RWPE2 (cell line): ENCODE measurements around the gene TTC39B.

ENCODE experiments used
- ATAC-seq: fragments of 200-7000 bp; cut with Tn5 transposase; 3 replicates; pipeline ENCODE4 v1.9.1; 2021; ENCODE audit warnings: low read depth
- DNase-seq: peaks from one replicate; pipeline ENCODE4 v3.0.0-alpha.2; 2020; ENCODE audit warnings: low spot score
- H3K27ac ChIP-seq: fragments of 450-650 bp; 2 replicates; pipeline ENCODE4 v1.5.1; 2017; ENCODE audit warnings: mild to moderate bottlenecking; ENCODE audit not compliant: poor library complexity, severe bottlenecking
- H3K27me3 ChIP-seq: fragments of 250-450 bp; sonication (Bioruptor Pico); 2 replicates; pipeline ENCODE4 v1.5.1; 2021; ENCODE audit warnings: mild to moderate bottlenecking, moderate library complexity; ENCODE audit not compliant: insufficient read depth, poor library complexity, severe bottlenecking
- H3K36me3 ChIP-seq: fragments of 250-450 bp; sonication (Bioruptor Pico); 2 replicates; pipeline ENCODE4 v1.5.1; 2020; ENCODE audit warnings: low read depth, mild to moderate bottlenecking, moderate library complexity
- H3K4me1 ChIP-seq: fragments of 250-450 bp; sonication (Bioruptor Pico); 2 replicates; pipeline ENCODE4 v1.5.1; 2021; ENCODE audit warnings: mild to moderate bottlenecking, moderate library complexity; ENCODE audit not compliant: insufficient read depth, poor library complexity, severe bottlenecking
- H3K4me3 ChIP-seq: fragments of 250-450 bp; sonication (Bioruptor Pico); 2 replicates; pipeline ENCODE4 v1.5.1; 2021; ENCODE audit warnings: mild to moderate bottlenecking, moderate library complexity; ENCODE audit not compliant: severe bottlenecking
- H3K9me3 ChIP-seq: fragments of 250-450 bp; sonication (Bioruptor Pico); 2 replicates; pipeline ENCODE4 v1.5.1; 2021; ENCODE audit warnings: mild to moderate bottlenecking, moderate library complexity; ENCODE audit not compliant: severe bottlenecking
- TF ChIP-seq, protein P1 (sequence below): fragments of 450-650 bp; IDR thresholded peaks from one replicate; pipeline ENCODE4 v1.5.1; 2017; ENCODE audit warnings: mild to moderate bottlenecking, moderate library complexity; ENCODE audit not compliant: poor library complexity, severe bottlenecking

Gene TTC39B

DNA sequence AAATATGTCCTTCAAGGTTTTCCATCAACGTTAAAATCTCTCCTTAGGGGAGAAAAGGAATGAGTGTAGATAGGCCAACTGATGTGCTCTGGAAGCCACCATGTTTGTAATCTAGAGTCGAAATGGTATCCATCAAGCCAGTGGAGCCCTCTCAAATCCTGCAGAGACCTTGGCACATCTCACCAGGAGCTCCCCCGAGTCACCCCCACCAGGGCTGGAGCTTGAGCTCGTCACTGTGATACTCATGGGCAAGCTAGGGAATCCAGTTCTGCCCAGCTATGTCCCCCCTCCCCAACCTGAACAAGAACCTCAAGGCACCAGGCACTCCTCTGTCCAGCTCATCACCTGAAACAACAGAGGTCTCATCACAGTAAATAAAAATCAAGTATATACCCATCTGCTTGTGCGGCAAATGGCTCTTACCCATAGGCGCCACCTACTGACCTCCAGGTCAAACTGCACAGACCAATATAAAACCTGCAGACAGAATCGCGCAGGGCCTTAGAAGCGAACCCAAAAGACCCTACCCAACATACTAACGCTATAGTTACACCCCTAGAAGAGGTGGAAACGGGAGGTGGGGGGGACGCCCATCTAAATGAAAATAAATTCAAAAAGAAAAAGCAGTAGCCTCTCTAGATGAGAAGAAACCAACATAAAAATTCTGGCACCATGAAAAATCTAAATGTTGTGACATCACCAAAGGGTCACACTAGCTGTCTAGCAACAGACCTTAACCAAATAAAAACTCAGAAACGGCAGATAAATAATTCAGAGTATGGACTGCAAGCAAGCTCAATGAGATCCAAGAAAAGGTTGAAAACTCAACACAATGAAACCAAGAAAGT, 75.0 kb downstream of the TTC39B start:
- H3K4me3 ChIP-seq, result no peak overlapping the region
- H3K36me3 ChIP-seq, result no peaks in the 10 kb centered on the region
- H3K4me1 ChIP-seq, result no peaks in the 10 kb centered on the region
- no peak for DNase-seq
- no peaks in the 10 kb centered on the region for H3K9me3 ChIP-seq
- no peak for ATAC-seq
- no peaks in the 10 kb centered on the region for H3K27me3 ChIP-seq
- H3K27ac ChIP-seq, result no peak overlapping the region
- TF ChIP-seq, protein P1, sequence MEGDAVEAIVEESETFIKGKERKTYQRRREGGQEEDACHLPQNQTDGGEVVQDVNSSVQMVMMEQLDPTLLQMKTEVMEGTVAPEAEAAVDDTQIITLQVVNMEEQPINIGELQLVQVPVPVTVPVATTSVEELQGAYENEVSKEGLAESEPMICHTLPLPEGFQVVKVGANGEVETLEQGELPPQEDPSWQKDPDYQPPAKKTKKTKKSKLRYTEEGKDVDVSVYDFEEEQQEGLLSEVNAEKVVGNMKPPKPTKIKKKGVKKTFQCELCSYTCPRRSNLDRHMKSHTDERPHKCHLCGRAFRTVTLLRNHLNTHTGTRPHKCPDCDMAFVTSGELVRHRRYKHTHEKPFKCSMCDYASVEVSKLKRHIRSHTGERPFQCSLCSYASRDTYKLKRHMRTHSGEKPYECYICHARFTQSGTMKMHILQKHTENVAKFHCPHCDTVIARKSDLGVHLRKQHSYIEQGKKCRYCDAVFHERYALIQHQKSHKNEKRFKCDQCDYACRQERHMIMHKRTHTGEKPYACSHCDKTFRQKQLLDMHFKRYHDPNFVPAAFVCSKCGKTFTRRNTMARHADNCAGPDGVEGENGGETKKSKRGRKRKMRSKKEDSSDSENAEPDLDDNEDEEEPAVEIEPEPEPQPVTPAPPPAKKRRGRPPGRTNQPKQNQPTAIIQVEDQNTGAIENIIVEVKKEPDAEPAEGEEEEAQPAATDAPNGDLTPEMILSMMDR, result peak; percentile 43

DNA sequence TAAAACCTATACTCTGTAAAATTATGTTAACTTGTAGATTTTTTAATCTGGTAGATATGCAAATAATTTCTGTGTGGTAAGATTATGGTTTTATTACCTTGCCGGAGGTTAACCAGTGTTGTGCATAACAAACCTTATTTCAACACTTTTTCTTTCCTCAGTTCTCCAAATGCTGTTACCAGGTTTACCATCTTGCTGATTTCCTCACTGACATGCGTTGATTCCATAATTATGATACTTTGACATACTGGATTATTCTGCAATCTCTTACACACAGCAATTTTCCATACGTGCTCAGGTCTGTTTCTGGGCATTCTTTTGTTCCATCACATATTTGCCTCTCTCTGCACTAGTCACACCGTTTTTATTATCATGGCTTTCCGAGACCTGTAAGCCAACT, 77.6 kb downstream of the TTC39B start:
- Histone ChIP-seq H3K36me3 (no peaks in the 10 kb centered on the region), H3K4me3 (no peak overlapping the region), H3K4me1 (no peaks in the 10 kb centered on the region), H3K27ac (no peak overlapping the region), H3K27me3 (no peaks in the 10 kb centered on the region), H3K9me3 (no peaks in the 10 kb centered on the region)
- DNase-seq (no peak), ATAC-seq (no peak)
- TF ChIP-seq, protein P1, result no peak

DNA sequence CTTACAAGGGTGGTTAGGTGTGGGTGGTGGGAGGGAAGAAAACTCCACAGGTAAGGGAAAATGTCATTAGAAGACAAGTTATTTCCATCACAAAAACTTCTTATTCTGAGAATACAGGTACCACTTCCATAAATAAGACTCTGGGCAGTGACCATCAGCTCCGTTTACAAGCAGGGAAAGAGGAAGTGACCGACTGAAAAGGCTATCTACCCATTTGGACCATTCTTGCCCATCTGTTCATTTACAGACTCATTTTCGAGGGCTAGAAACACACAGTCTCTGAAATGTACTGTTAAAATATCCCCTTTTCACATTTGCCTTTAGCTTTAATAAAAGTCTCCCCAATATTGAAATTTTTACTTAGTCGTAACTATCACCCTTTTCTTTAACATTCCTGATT, 79.5 kb downstream of the TTC39B start:
- Histone ChIP-seq H3K36me3 (no peaks in the 10 kb centered on the region), H3K27me3 (no peaks in the 10 kb centered on the region), H3K4me1 (no peaks in the 10 kb centered on the region), H3K9me3 (no peaks in the 10 kb centered on the region), H3K4me3 (no peak overlapping the region), H3K27ac (no peak overlapping the region)
- no peak for DNase-seq
- no peak for ATAC-seq
- TF ChIP-seq, protein P1, result no peak

DNA sequence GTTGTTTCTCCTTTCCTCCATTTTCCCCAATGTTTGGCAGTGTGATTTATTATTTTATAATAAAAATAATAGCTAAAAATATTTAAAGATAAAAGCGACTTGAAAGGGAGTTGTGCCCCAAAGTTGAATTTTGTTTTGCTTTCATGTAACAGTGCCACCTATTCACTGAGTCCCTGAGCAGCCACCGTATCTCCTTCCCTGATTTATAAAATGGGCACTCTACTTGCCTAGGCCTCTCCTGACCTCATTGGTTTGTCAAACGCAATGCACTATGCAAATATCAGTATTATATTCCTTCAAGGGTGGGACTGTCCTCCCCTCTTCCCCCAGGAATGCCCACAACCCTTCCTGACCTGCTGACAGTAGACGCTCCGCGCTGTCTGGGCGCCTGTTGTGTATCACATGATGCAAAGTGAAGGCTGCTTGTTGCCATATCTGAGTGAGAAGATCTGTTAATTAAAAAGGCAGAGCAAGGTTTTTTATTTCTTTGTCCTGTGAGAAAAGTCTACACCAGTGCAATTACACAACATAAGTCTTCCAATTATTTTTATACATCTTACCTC, 81.4 kb downstream of the TTC39B start:
- H3K27ac ChIP-seq, result no peak overlapping the region
- no peaks in the 10 kb centered on the region for H3K27me3 ChIP-seq

More for the DNA sequence above, 81.4 kb downstream of the TTC39B start:
- DNase-seq (no peak), ATAC-seq (no peak)
- Histone ChIP-seq H3K36me3 (no peaks in the 10 kb centered on the region), H3K4me3 (no peak overlapping the region), H3K9me3 (no peaks in the 10 kb centered on the region), H3K4me1 (no peaks in the 10 kb centered on the region)
- TF ChIP-seq, protein P1, result no peak
